ENCODE data around the gene CBX7. TPM values are rescaled to one million over a fixed set of nuclear protein-coding genes. Genes with fewer than 3 reads are reported as not detected.

CBX7 gene
- total RNA-seq, 1 donor from 2014 or later = 5.9 TPM

GRCh38 chr22:39138357-39138997 lies 14.0 kb downstream of the CBX7 start:
- DNase-seq = no peak
- no peaks in the 10 kb centered on the region for H3K4me1 Mint-ChIP-seq (ENCODE audit: low read depth, unreplicated experiment)
- H3K27ac Mint-ChIP-seq (ENCODE audit: unreplicated experiment) = no peak overlapping the region
- TF ChIP-seq, protein P1, sequence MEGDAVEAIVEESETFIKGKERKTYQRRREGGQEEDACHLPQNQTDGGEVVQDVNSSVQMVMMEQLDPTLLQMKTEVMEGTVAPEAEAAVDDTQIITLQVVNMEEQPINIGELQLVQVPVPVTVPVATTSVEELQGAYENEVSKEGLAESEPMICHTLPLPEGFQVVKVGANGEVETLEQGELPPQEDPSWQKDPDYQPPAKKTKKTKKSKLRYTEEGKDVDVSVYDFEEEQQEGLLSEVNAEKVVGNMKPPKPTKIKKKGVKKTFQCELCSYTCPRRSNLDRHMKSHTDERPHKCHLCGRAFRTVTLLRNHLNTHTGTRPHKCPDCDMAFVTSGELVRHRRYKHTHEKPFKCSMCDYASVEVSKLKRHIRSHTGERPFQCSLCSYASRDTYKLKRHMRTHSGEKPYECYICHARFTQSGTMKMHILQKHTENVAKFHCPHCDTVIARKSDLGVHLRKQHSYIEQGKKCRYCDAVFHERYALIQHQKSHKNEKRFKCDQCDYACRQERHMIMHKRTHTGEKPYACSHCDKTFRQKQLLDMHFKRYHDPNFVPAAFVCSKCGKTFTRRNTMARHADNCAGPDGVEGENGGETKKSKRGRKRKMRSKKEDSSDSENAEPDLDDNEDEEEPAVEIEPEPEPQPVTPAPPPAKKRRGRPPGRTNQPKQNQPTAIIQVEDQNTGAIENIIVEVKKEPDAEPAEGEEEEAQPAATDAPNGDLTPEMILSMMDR (IDR thresholded peaks at IDR 0.05; ENCODE audit: partially characterized antibody, unreplicated experiment) = no peak
- no peak overlapping the region for H3K4me3 Mint-ChIP-seq (ENCODE audit: unreplicated experiment)
- peaks cover 2% of the 10 kb centered on the region for H3K27me3 Mint-ChIP-seq (ENCODE audit: unreplicated experiment)
- no peaks in the 10 kb centered on the region for H3K36me3 Mint-ChIP-seq (ENCODE audit: unreplicated experiment)
- H3K9me3 Mint-ChIP-seq (ENCODE audit: unreplicated experiment) = no peaks in the 10 kb centered on the region

DNA sequence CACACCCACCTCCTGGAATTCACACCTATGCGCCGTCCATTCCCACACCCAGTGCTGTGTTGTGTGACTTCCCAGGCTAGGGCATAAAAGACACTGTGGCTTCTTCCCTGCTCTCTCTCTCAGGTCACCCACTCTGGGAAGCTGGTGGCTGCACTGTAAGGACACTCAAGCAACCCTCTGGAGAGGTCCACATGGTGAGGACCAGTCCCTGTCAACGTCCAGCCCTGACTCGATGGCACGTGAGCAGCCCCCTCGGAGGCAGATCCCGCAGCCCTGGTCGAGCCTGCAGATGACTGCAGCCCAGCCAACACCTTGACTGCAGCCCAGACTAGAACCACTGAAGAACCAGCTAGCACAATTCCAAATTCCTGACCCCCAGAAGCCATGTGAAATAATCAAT lies 16.2 kb downstream of the CBX7 start:
- Mint-ChIP-seq H3K4me1 (ENCODE audit: low read depth, unreplicated experiment) (peaks cover 6% of the 10 kb centered on the region), H3K36me3 (ENCODE audit: unreplicated experiment) (no peaks in the 10 kb centered on the region), H3K4me3 (ENCODE audit: unreplicated experiment) (no peak overlapping the region), H3K27me3 (ENCODE audit: unreplicated experiment) (peaks cover 4% of the 10 kb centered on the region), H3K9me3 (ENCODE audit: unreplicated experiment) (no peaks in the 10 kb centered on the region), H3K27ac (ENCODE audit: unreplicated experiment) (no peak overlapping the region)
- TF ChIP-seq, protein P1 (IDR thresholded peaks at IDR 0.05; ENCODE audit: partially characterized antibody, unreplicated experiment) = no peak
- DNase-seq = no peak

DNA sequence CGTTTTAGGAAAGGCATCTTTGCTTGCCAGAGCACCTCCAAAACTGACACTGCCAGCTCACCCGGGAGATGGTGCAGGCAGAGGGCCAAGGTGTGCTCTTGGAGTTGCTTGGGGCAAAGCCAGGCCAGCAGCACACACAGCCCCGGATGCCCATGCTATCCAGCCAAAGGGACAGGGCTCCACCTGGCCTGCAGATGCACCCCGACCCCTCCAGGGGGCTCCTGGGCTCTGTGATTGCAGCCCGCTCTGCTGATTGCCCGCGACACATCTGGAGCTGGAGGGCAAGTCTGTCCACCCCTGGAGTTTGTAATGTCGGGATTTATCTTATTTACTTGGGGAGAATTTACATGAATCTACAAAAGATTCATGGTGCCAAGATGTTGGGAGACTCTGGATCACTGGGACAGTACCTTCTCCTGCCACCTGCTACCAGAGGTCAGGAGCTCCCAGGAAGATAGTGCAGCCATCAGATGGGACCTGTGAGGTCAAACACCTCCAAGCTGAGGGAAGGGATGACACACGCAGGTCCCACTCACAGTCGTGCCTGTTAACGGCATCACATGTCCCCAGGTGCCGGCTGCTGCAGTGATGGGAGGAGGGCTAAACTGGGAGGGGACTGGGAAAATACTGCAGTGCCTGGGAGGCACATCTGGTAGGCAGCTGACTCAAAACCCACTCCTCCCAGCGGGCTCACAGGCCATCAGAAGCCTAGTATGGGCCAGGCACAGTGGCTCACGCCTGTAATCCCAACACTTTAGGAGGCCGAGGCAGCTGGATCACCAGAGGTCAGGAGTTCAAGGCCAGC lies 17.2 kb downstream of the CBX7 start:
- Mint-ChIP-seq H3K4me1 (ENCODE audit: low read depth, unreplicated experiment) (peaks cover 14% of the 10 kb centered on the region), H3K9me3 (ENCODE audit: unreplicated experiment) (no peaks in the 10 kb centered on the region), H3K27me3 (ENCODE audit: unreplicated experiment) (peaks cover 8% of the 10 kb centered on the region), H3K27ac (ENCODE audit: unreplicated experiment) (no peak overlapping the region), H3K36me3 (ENCODE audit: unreplicated experiment) (no peaks in the 10 kb centered on the region), H3K4me3 (ENCODE audit: unreplicated experiment) (no peak overlapping the region)
- DNase-seq = peak; percentile 82
- TF ChIP-seq, protein P1 (IDR thresholded peaks at IDR 0.05; ENCODE audit: partially characterized antibody, unreplicated experiment) = peak; percentile 75

- H3K9me3 Mint-ChIP-seq (ENCODE audit: unreplicated experiment) = no peaks in the 10 kb centered on the region
- no peak overlapping the region for H3K27ac Mint-ChIP-seq (ENCODE audit: unreplicated experiment)
- H3K36me3 Mint-ChIP-seq (ENCODE audit: unreplicated experiment) = no peaks in the 10 kb centered on the region
- peaks cover 14% of the 10 kb centered on the region for H3K4me1 Mint-ChIP-seq (ENCODE audit: low read depth, unreplicated experiment)
- DNase-seq = no peak
- no peak overlapping the region for H3K4me3 Mint-ChIP-seq (ENCODE audit: unreplicated experiment)
- TF ChIP-seq, protein P1 (IDR thresholded peaks at IDR 0.05; ENCODE audit: partially characterized antibody, unreplicated experiment) = no peak
- peaks cover 10% of the 10 kb centered on the region for H3K27me3 Mint-ChIP-seq (ENCODE audit: unreplicated experiment)
Measured at GRCh38 chr22:39134366-39135091, 18.0 kb downstream of the CBX7 start.

Data from glutamatergic neuron (in vitro differentiated cells).